Gastrocnemius medialis (tissue), 4 donors: ENCODE data around the gene DYNLT1. TPM values are rescaled to one million over a fixed set of nuclear protein-coding genes. Genes with fewer than 3 reads are reported as not detected.

Source experiments
- ATAC-seq, 2 donors: fragments of 150-250 bp; one replicate each; pipeline ENCODE4 v1.9.1; 2016
- DNase-seq, 2 donors: peaks; one replicate each; pipeline ENCODE4 v3.0.0-alpha.2; 2019
- H3K27ac ChIP-seq, 4 donors: fragments of 200-600 bp; sonication (generic); 1 replicate in 1 of 4; 2 replicates in 3 of 4; pipeline ENCODE4 v1.5.1; 2016 to 2018; ENCODE audit warnings: mild to moderate bottlenecking in 2 of 4, moderate library complexity in 1 of 4
- H3K27me3 ChIP-seq, 3 donors: fragments of 200-600 bp; sonication (generic) in 2 of 3; 1 replicate in 1 of 3; 2 replicates in 2 of 3; pipeline versions ENCODE4 v1.5.1 to v1.6.0; 2016 to 2019; ENCODE audit warnings: mild to moderate bottlenecking in 1 of 3, moderate library complexity in 1 of 3
- H3K36me3 ChIP-seq, 2 donors: fragments of 200-600 bp; sonication (generic) in 1 of 2; one replicate each; pipeline ENCODE4 v1.5.1; 2017 to 2018
- H3K4me1 ChIP-seq, 2 donors: fragments of 200-600 bp; sonication (generic) in 1 of 2; one replicate each; pipeline ENCODE4 v1.5.1; 2016 to 2017; ENCODE audit warnings: mild to moderate bottlenecking in 2 of 2
- H3K4me3 ChIP-seq, 4 donors: fragments of 200-600 bp; sonication (generic) in 3 of 4; 1 replicate in 1 of 4; 2 replicates in 3 of 4; pipeline ENCODE4 v1.5.1; 2016 to 2019; ENCODE audit warnings: mild to moderate bottlenecking in 2 of 4
- H3K9me3 ChIP-seq, 3 donors: fragments of 200-600 bp; sonication (generic) in 2 of 3; 1 replicate in 1 of 3; 2 replicates in 2 of 3; pipeline ENCODE4 v1.5.1; 2016 to 2019
- CTCF ChIP-seq, 5 experiments: fragments of 450-650 bp in 3 of 5; fragments of 200-600 bp in 2 of 5; sonication (generic) in 2 of 5; IDR thresholded peaks in 4 of 5; conservative IDR thresholded peaks in 1 of 5; 1 replicate in 4 of 5; 2 replicates in 1 of 5; pipeline ENCODE4 v1.5.1; 2016 to 2019; ENCODE audit warnings: antibody characterized with exemption in 5 of 5, mild to moderate bottlenecking in 3 of 5, moderate library complexity in 3 of 5
- POLR2A ChIP-seq, 2 donors: fragments of 450-650 bp; IDR thresholded peaks; one replicate each; pipeline ENCODE4 v1.6.1; 2017; ENCODE audit warnings: antibody characterized with exemption in 2 of 2, mild to moderate bottlenecking in 2 of 2, moderate library complexity in 2 of 2
- in situ Hi-C, 4 donors: fragments of 200-750 bp; cut with MboI; loops; one replicate each; pipeline versions ENCODE4 v1.15.0 to v1.8.0; 2017; ENCODE audit warnings: low sequenced_read_pairs in 4 of 4
- intact Hi-C: fragments of 100-400 bp; cut with DNase I; formaldehyde crosslinking; loops from one replicate; pipeline ENCODE4 v1.15.1; 2023; ENCODE audit warnings: low total_unique reads
- total RNA-seq, 4 donors: library from RNA; depleted of rRNA; stranded (reverse); fragments of >200 nt; gene quantifications; one replicate each; pipeline versions ENCODE4 v1.1.0 to v1.2.3, GENCODE V29; 2016

DYNLT1 gene
- total RNA-seq, 4 donors from 2014 or later = 62.8 to 94.7 (median 67.3) TPM

DNA sequence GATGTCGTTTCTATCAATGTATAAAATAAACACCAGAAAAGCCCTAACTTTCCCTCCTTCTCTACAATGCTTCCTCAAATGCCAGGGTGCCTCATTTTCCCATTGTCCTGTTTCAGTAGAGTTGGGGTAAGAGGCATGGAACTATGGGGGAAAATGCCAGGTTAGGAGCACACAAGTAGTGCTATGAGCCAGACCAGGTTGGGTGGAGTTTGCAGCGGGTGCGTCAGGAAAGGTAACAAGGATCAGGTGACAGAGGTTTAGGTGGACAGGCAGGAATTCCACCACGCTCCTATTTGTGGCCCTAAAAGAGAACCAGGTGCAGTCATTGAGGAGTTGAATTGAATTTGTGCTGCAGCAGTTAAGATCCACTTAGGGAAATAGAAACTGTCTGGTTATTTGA, 41.8 kb upstream of the DYNLT1 start:
- no peaks in the 10 kb centered on the region for H3K36me3 ChIP-seq
- intact Hi-C loops = no loop called here
- no peak overlapping the region for H3K4me3 ChIP-seq
- peaks cover 7 to 12% of the 10 kb centered on the region in 2 donors for H3K4me1 ChIP-seq
- DNase-seq (no peak), ATAC-seq (no peak)
- in situ Hi-C loops = loop anchor here in 1 of 4 donors (5.0 kb wide), 1 partner anchor 59 kb away; no protein-coding TSS in a partner anchor
- H3K27ac ChIP-seq = no peak overlapping the region
- TF ChIP-seq CTCF (IDR thresholded peaks at IDR 0.05 in 4 of 5, conservative IDR thresholded peaks at IDR 0.05 in 1 of 5) (no peak), POLR2A (IDR thresholded peaks at IDR 0.05) (no peak)
- H3K9me3 ChIP-seq = no peaks in the 10 kb centered on the region
- no peaks in the 10 kb centered on the region for H3K27me3 ChIP-seq

GRCh38 chr6:158684745-158685324, 40.3 kb upstream of the DYNLT1 start:
- H3K4me1 ChIP-seq = peaks cover 7 to 12% of the 10 kb centered on the region in 2 donors
- in situ Hi-C loops (loop anchor here in 1 of 4 donors (5.0 kb wide), 1 partner anchor 58 kb away; no protein-coding TSS in a partner anchor), intact Hi-C loops (no loop called here)
- DNase-seq (no peak), ATAC-seq (no peak)
- no peaks in the 10 kb centered on the region for H3K36me3 ChIP-seq
- H3K4me3 ChIP-seq = no peak overlapping the region
- TF ChIP-seq CTCF (IDR thresholded peaks at IDR 0.05 in 4 of 5, conservative IDR thresholded peaks at IDR 0.05 in 1 of 5) (no peak), POLR2A (IDR thresholded peaks at IDR 0.05) (no peak)
- peak overlapping the region in 1 of 4 donors; percentile 31 for H3K27ac ChIP-seq
- H3K27me3 ChIP-seq = no peaks in the 10 kb centered on the region
- H3K9me3 ChIP-seq = no peaks in the 10 kb centered on the region

DNA sequence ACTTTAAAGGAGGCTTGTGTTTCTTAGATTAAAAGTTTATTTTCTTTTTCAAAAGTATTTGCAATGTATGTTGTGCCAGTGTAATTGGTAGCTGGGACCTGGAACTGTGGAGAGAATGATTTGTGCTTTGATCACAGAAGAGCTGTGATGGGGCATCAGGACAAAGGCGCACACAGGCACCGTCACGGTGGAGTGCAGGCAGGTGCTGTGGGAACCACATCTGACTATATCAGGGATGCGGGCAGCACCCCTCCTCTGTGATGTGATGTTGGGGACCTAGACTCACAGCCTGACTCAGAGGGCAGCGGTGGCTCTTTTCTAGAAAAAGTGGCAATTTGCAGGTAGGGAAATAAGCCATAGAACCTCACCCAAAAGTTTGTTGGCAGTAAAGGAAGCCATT, 39.8 kb upstream of the DYNLT1 start:
- H3K27me3 ChIP-seq = no peaks in the 10 kb centered on the region
- ATAC-seq (no peak), DNase-seq (no peak)
- H3K36me3 ChIP-seq = no peaks in the 10 kb centered on the region
- TF ChIP-seq CTCF (IDR thresholded peaks at IDR 0.05 in 4 of 5, conservative IDR thresholded peaks at IDR 0.05 in 1 of 5) (no peak), POLR2A (IDR thresholded peaks at IDR 0.05) (no peak)
- no peak overlapping the region for H3K27ac ChIP-seq
- in situ Hi-C loops (no loop called here), intact Hi-C loops (no loop called here)
- no peak overlapping the region for H3K4me3 ChIP-seq
- peaks cover 7 to 12% of the 10 kb centered on the region in 2 donors for H3K4me1 ChIP-seq
- H3K9me3 ChIP-seq = no peaks in the 10 kb centered on the region

DNA sequence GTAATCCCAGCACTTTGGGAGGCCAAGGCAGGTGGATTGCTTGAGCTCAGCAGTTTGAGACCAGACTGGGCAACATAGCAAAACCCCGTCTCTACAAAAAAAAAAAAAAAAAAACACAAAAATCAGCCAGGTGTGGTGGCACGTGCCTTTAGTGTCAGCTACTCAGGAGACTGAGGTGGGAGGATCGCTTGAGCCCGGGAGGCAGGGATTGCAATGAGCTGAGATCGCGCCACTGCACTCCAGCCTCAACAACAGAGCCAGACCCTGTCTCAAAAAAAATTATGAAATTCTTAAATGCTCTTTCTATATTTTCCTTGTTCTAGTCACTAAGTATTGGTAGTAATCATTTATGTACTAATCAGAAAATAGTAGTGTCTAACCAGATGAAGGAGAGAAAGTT, 35.9 kb upstream of the DYNLT1 start:
- TF ChIP-seq CTCF (IDR thresholded peaks at IDR 0.05 in 4 of 5, conservative IDR thresholded peaks at IDR 0.05 in 1 of 5) (no peak), POLR2A (IDR thresholded peaks at IDR 0.05) (no peak)
- intact Hi-C loops = no loop called here

DNA sequence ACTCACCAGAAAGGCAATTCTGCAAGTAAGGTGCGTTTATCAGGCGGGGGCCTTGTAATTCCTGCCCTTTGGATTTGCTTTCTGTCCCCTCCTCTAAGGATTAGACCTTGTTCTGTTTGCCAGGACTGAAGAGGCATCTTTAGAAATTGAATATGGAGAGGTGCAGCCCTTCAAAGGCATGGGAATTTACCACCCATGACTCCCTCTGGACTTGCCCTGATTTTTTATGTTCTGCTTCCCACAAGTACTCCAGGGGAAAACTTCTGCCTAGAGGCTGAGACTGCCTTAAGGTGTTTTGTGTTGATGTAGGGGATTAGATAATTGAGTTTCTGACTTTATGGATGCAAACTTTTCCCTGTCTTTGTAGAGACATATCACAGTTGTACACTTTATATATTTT, 35.5 kb upstream of the DYNLT1 start:
- H3K27me3 ChIP-seq = no peaks in the 10 kb centered on the region
- H3K4me3 ChIP-seq = no peak overlapping the region
- peaks cover 5 to 7% of the 10 kb centered on the region in 2 donors for H3K4me1 ChIP-seq
- H3K27ac ChIP-seq = no peak overlapping the region
- intact Hi-C loops = no loop called here
- no peaks in the 10 kb centered on the region for H3K9me3 ChIP-seq
- TF ChIP-seq CTCF (IDR thresholded peaks at IDR 0.05 in 4 of 5, conservative IDR thresholded peaks at IDR 0.05 in 1 of 5) (no peak), POLR2A (IDR thresholded peaks at IDR 0.05) (no peak)
- DNase-seq (no peak), ATAC-seq (no peak)
- H3K36me3 ChIP-seq = no peaks in the 10 kb centered on the region
- in situ Hi-C loops = no loop called here

More for the DNA sequence above, 35.9 kb upstream of the DYNLT1 start:
- Histone ChIP-seq H3K36me3 (no peaks in the 10 kb centered on the region), H3K4me1 (peaks cover 7 to 11% of the 10 kb centered on the region in 2 donors), H3K9me3 (no peaks in the 10 kb centered on the region), H3K27me3 (no peaks in the 10 kb centered on the region), H3K27ac (no peak overlapping the region), H3K4me3 (no peak overlapping the region)
- DNase-seq (no peak), ATAC-seq (no peak)
- in situ Hi-C loops = no loop called here
